LHCN-M2 (cell line): Measurements from ENCODE around the gene IL3. TPM values are rescaled to one million over a fixed set of nuclear protein-coding genes. Genes with fewer than 3 reads are reported as not detected.

Experiments used
- DNase-seq: peaks from one replicate; pipeline ENCODE4 v3.0.0-alpha.2; 2012; ENCODE audit warnings: low read depth
- total RNA-seq: library from RNA; depleted of rRNA; stranded (reverse); fragments of >200 nt; gene quantifications from 2 replicates; pipeline ENCODE4 v1.2.3, GENCODE V29; 2014

IL3 gene
- total RNA-seq, 1 experiment from 2014 or later, result not detected

DNA sequence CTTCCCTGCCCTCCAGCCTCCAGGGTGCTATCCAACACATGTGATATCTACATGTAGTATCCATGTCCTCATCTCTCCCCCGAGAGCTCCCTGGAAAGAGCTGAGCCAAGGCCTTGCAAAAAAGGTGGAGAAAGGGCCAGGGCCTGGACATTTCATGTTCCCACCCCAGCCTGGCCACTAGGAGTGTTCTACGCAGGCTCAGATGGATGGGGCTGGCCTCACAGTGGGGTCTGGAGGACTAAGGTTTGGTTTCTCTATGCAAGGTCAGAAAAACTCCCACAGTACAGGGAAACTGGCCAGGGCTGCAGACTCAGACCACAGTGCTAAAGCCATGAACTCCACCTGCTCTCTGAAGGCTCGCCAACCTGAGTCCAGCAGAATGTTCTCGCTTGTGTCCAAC lies 11.6 kb downstream of the IL3 start:
- DNase-seq, result no peak

DNA sequence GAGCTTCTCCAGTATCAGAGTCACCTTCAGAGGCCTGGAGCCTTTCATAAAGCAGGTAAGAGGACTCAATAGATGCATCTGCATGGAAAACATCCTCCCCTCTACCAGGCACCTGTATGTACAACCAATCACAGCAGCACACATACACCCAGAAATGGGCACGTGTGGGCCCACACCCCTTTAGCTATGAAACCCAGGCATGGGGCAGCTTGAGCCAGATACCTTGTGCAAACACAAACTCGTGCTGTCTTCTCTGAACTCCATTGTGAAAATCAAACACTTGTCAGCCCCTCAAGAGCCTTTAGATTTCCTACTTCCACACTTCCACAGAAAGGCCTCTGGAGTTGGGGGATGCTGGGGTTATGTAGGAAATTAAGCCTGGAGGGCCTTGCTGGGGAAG lies 12.1 kb downstream of the IL3 start:
- no peak for DNase-seq

DNA sequence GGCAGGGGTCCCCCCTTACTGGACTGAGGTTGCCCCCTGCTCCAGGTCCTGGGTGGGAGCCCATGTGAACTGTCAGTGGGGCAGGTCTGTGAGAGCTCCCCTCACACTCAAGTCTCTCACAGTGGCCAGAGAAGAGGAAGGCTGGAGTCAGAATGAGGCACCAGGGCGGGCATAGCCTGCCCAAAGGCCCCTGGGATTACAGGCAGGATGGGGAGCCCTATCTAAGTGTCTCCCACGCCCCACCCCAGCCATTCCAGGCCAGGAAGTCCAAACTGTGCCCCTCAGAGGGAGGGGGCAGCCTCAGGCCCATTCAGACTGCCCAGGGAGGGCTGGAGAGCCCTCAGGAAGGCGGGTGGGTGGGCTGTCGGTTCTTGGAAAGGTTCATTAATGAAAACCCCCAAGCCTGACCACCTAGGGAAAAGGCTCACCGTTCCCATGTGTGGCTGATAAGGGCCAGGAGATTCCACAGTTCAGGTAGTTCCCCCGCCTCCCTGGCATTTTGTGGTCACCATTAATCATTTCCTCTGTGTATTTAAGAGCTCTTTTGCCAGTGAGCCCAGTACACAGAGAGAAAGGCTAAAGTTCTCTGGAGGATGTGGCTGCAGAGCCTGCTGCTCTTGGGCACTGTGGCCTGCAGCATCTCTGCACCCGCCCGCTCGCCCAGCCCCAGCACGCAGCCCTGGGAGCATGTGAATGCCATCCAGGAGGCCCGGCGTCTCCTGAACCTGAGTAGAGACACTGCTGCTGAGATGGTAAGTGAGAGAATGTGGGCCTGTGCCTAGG lies 13.0 kb downstream of the IL3 start, which contains the start of gene CSF2:
Gene CSF2, plus strand, starts transcription at position 559 of the 783 bp plus-strand sequence. Its CDS starts 35 bp downstream, at position 594.
- no peak for DNase-seq

DNA sequence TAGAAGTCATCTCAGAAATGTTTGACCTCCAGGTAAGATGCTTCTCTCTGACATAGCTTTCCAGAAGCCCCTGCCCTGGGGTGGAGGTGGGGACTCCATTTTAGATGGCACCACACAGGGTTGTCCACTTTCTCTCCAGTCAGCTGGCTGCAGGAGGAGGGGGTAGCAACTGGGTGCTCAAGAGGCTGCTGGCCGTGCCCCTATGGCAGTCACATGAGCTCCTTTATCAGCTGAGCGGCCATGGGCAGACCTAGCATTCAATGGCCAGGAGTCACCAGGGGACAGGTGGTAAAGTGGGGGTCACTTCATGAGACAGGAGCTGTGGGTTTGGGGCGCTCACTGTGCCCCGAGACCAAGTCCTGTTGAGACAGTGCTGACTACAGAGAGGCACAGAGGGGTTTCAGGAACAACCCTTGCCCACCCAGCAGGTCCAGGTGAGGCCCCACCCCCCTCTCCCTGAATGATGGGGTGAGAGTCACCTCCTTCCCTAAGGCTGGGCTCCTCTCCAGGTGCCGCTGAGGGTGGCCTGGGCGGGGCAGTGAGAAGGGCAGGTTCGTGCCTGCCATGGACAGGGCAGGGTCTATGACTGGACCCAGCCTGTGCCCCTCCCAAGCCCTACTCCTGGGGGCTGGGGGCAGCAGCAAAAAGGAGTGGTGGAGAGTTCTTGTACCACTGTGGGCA lies 13.8 kb downstream of the IL3 start:
- DNase-seq, result no peak

DNA sequence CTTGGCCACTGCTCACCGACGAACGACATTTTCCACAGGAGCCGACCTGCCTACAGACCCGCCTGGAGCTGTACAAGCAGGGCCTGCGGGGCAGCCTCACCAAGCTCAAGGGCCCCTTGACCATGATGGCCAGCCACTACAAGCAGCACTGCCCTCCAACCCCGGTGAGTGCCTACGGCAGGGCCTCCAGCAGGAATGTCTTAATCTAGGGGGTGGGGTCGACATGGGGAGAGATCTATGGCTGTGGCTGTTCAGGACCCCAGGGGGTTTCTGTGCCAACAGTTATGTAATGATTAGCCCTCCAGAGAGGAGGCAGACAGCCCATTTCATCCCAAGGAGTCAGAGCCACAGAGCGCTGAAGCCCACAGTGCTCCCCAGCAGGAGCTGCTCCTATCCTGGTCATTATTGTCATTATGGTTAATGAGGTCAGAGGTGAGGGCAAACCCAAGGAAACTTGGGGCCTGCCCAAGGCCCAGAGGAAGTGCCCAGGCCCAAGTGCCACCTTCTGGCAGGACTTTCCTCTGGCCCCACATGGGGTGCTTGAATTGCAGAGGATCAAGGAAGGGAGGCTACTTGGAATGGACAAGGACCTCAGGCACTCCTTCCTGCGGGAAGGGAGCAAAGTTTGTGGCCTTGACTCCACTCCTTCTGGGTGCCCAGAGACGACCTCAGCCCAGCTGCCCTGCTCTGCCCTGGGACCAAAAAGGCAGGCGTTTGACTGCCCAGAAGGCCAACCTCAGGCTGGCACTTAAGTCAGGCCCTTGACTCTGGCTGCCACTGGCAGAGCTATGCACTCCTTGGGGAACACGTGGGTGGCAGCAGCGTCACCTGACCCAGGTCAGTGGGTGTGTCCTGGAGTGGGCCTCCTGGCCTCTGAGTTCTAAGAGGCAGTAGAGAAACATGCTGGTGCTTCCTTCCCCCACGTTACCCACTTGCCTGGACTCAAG lies 14.6 kb downstream of the IL3 start:
- no peak for DNase-seq

DNA sequence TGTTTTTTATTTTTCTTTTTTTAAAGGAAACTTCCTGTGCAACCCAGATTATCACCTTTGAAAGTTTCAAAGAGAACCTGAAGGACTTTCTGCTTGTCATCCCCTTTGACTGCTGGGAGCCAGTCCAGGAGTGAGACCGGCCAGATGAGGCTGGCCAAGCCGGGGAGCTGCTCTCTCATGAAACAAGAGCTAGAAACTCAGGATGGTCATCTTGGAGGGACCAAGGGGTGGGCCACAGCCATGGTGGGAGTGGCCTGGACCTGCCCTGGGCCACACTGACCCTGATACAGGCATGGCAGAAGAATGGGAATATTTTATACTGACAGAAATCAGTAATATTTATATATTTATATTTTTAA lies 15.2 kb downstream of the IL3 start:
- DNase-seq, result no peak

DNA sequence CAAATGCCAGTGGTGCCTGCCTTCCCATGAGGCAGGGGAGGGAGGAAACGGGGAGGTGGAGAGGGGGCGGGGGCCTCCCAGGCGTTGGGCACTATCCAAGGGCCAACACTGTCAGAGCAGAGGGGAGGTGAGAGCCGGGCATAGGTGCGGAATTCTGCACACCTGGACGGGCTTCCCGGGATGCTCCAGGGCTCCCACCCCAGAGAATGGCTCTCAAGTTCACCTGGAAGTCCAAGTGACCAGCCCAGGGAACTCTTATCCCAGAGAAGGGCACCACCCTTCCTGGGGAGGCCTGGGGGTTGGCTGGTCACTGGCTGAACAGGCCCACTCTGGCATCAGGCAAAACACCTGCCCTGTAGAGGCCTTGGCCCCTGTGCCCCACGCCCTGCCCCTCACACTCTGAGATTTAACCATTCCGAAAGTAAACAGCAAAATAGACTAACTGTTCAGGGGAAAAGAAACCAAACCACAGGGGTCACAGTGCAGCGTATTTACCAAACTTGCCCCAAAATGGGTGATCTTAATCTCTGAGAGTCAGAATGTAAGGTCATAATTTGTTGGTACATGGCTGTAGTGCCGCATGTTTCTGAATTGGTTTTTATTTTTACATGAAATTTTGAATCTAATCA lies 15.9 kb downstream of the IL3 start:
- no peak for DNase-seq

DNA sequence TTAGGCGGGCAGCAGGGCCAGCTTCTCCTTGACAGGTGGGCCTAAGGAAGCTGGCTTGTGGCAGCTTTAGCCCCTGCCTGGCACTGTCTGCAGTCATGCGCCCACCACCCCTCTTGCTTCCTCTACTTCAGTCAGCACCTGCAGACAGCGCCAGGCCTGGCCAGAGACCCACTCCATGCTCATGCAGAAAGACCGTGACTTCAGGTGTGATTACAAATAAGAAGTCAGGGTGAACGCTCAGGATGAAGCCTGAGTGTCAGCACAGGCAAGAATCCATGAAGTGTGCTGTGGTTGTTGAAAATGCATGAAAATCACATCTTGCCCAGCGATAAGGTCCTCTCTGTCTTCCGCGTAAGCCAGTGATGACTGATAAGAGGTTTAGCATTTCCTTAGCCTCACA lies 16.5 kb downstream of the IL3 start:
- no peak for DNase-seq

DNA sequence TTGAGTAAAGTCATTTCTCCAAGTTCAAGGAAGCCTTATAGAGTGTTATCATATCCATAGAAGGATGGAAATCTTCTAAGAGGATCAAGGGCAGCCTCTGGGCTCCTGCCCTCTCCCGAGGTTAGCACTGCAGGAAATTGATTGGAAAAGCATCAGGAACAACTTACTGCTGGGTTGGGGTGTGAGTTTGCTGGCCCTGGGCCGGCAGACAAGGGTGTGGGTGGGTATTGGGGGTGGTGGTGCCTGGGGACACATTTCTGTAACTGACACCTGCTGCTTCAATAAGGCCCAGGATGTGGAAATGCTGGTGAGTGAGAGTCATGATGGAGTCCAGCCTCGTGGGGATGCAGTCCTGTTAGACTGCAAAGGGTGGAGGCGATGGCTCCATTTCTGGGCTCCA lies 18.6 kb downstream of the IL3 start:
- DNase-seq, result no peak

DNA sequence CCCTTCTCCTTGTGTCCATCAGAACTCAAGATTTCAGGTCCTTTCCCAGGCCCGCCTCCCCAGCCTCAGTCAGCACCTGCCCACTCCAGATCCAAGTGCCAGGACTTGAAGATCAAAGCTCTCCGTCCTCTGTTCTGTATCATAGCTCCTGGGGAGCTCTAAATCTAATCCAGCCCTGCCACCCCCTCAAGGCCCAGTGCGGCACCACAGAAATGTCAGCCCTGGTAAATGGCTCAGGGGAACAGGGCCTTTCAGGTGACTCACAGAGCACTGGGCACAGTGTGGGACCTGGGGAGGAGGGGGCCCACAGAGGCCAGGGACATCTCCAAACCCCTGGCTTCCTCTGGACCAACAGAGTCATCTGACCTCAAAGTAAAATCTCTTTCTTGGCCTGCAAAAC lies 19.2 kb downstream of the IL3 start:
- DNase-seq, result no peak

DNA sequence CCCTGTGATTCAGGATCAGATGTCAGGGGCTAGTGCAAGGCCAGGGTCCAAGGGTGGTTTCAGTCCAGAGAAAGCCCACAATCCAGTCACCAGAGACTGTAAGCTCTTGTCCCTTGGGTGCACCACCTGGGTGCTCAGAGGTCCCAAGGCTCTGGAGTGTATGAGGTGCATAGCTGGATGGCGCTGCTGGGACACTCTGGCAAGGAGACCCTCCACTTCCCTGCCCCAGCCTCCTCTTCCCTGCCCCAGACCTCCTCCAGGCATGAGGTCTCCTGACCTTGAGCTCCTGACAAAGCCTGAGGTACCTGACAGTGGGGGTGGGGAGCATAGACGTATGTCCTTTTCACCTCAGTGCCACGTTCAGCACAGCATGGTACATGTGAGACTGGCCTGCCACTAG lies 20.1 kb downstream of the IL3 start:
- DNase-seq, result no peak

DNA sequence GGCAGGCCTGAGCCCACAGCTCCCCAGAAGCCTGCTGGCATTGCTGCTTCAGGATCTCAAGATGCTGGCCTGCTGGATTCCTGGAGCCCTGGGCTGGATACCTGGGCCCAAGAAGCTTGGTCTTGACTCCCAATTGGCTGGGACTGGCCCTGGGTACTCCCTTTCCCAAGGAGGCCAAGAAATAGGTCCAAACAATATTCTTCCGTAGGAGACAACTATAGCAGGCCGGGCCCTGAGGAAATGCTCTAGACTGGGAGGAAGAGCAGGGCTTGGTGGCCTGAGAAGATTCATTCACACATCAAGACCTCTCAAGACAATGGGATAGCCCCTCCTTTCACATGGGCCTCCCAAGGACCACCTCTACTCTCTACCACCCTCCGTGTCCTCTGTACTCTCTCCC lies 21.0 kb downstream of the IL3 start:
- no peak for DNase-seq

DNA sequence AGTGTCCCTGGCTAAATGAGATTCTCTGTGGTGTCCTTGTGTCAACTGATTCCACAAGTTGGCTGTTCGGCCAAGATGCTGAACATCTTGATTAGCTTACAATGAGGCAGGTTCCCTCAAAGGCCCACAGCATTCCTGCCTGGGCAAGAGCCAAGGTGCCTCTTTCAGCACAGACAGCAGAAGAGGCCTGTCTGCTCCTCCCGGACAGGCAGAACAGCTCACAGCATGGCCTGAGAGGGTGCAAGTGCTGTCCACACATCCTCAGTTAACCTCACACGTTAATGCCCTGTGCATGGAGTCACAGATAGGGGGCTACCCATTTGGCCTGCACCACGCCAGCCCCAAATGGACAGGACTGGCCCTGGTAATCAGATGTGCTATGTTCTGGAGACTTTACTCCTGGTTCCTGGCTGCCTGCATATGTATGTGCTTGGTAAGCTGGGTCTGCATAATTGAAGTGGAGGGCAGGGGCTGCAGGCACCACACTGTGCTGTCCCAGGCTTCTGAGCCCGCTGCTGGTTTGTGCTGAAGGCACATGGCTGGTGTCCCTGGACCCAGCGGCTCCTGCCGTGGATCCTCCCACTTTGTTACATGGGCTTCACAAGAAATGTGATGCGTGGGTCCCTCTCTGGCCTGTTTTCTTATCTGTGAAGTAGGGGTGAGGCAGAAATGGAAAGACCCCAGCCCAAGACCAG lies 22.0 kb downstream of the IL3 start:
- no peak for DNase-seq

DNA sequence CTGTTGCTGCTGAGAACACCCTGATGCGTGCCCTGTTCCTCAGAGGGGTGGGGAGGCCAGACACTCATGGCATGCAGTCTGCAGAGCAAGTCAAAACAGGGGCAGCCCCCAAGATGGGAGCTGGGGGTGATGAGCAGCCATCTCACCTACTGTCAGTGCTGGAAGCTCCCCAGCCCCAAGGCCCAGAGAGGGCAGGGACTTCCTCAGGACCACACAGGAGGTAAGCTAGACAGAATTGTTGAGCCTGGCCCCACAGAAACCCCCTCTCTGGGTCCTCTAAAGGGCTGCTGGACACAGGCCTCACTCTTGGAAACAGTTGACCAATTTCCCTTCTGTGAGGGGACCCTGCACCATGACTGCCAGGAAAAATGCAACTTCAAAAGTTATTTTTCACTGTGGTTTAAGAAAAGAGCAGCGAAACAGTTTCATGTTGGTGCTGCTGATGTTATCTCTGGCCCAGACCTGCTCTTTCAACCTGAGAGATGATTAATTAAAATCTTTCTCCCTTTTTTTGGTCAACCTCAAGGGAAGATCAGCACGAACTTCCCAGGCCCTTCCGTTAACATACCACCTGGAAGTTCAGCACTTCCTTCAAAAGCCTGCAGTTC lies 22.7 kb downstream of the IL3 start:
- no peak for DNase-seq

DNA sequence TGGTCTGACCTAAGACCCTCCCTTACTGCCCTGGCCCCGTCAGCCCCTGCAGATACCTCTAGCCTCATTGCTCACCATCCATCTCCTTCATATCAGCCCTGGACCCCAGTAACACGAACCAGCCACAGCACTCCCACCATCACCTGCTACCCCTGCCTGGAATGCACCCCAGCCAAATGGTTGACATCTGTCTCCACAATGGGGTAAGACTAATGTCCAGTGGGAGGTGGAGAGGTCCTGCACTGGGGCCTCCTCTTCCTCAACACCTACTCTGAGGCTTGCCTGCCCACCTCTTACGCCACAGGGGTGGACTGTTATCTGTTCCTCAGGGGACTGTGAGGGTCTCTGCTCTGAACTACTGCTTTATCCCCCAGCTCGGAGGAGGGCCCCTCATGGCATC lies 25.2 kb downstream of the IL3 start:
- no peak for DNase-seq

DNA sequence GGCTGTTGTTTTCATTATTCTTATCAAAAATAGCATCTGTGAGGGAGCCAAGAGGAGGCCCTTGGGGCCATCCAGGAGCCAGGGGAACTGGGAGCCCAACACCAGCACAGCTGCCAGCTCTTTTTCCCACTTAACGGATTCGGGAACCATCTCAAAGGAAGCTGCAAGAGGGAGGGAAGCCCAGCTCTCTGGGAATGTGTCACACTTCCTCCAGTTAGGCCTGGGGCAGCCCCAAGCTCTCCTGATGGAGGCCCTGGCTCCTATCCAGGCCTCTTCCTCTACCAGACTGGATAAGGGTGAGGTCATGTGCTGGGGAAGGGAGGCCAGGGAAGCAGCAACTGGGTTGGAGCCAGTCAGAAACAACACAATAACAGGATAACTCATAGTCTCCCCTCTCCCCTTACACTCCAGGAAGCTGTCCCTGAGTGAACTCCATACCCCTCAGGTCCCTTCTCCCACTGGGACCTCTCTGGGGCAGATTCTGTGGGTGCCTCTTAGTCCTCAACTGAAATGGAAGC lies 25.9 kb downstream of the IL3 start:
- peak; percentile 94 for DNase-seq

DNA sequence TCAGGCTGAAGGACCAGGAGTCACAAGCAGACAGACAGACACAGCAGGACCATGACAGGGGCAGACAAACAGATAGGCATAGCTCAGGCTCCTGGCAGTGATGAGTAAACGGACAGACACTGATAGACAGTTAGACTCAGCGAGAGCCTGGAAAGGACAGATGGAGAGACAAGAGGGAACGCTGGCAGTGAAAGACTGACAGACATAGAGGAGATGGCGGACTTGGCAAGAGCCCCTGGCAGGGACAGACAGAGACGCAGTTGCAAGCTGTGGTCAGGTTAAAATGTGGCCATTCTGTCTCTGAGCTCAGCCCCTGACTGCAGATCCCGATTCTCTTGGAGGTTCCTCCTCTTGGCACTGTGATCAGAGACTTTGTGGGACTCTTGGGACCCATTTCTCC lies 26.7 kb downstream of the IL3 start:
- no peak for DNase-seq

DNA sequence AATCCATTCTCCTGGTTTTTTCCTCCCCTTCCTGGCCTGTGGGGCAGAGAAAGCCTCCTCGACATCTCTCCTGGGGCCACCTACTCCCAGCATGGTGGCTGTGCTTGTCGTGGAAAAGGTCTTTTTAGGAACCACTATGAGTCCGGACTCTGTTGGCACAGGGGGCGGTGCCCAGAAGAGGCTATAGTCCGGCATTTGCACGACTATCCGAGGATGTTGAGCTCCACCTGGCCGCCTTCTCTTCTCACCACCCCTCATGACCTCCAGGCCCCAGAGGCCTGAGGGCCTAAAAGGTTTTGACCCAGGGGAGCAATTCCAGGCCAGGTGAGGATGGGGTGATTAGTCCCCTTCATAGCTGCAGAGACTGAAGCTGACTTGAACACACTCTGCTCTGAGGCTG lies 27.2 kb downstream of the IL3 start:
- no peak for DNase-seq

DNA sequence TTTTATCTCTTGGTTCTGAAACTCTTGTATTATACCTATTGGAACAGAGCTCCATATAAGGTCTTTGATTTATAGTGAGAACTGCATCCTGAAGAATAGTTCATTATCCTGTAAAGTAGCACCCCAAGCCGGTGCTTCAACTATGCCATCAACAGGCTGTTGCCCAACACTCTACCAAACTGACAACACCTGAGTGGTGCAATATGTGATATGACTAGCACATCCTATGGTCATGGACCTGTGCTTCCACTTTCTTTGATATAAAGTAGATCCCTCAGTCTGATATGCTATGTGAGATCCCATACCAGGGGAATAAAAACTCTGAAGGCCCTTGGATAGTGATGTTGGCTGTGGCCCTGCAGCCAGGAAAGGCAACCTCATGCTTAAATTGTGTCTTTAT lies 28.9 kb downstream of the IL3 start:
- DNase-seq, result no peak

DNA sequence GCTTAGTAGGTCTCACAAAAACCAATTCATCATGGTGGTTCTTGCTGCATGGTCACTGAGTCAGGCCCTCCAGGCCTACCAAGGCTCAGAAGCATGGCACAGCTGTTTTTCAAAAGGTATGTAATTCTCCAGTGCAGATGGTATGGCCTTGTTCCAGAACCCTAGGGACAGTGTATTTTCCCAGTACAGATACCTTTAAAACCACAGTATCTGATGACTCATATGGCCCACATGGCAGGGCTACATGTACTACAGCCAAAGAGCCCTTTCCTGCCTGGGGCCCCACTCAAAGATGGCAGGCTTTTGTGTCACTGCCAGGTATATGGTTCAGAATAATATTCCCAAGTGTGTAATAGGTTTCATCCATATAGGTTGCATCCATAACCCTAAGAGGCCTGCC lies 29.7 kb downstream of the IL3 start:
- peak; percentile 96 for DNase-seq
